ENCODE results near the gene QPCT. TPM values are rescaled to one million over a fixed set of nuclear protein-coding genes. Genes with fewer than 3 reads are reported as not detected.

Gene QPCT
- total RNA-seq, 1 experiment from 2014 or later: 13.6 TPM

DNA sequence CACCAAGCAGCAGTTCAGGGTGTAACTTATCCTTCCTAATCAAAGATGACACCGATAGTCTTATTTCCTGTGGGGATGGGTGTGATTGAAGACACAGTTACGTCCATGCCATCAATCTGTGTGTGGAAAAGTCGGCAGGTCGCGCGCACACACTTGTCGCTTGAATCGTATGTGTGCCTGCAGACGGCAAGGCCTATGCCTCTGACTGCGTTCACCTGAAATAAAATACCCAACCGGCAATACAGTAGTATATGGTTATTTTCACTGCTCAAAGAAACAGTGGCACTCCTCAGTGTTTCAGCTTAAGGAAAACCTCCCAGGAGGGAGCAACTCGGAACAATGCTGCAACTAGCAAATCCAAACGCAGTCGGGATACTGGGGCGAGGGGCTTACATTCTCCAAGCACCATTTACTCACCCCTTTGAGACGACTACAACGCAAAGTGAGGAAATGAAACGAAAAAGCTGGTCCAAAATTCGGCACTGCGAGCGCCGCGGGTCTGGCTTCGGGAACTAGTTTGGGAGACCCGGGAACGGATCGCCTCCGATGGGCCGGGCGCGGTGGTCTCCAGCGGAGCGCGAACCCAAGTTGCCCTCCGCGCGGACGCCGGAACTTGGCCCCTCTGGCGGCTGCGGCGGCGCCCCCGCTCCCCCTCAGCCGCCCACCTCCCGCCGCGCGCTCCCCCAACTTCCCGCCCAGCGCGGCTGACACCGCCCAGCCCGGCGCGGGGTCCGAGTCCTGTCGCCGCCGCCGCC is 20.5 kb upstream of the QPCT start:
- H3K27ac Mint-ChIP-seq: peak overlapping the region; percentile 98
- ChIA-PET CTCF (no interaction called here), POLR2A (no interaction called here)
- peaks cover 49% of the 10 kb centered on the region for H3K4me1 Mint-ChIP-seq
- TF ChIP-seq E2F5 (CRISPR knock-in tag; IDR thresholded peaks at IDR 0.05): peak; percentile 59; the same call in 1 of the 2 replicates
- no peak for TF ChIP-seq ESRRA (CRISPR knock-in tag; IDR thresholded peaks at IDR 0.05; ENCODE audit: borderline replicate concordance)
- peaks cover 5% of the 10 kb centered on the region; the same call in 1 of the 2 replicates for H3K36me3 Mint-ChIP-seq
- H3K27me3 Mint-ChIP-seq (ENCODE audit: low read depth): peaks cover 20% of the 10 kb centered on the region
- peak overlapping the region; percentile 98 for H3K4me3 Mint-ChIP-seq
- ATAC-seq (peak; percentile 50), DNase-seq (ENCODE audit: low spot score) (no peak)
- H3K9me3 Mint-ChIP-seq: no peaks in the 10 kb centered on the region

- TF ChIP-seq NFATC4 (CRISPR knock-in tag; IDR thresholded peaks at IDR 0.05) (no peak), ZNF232 (CRISPR knock-in tag; IDR thresholded peaks at IDR 0.05) (peak; percentile 54; the same call in 1 of the 2 replicates), ZNF121 (CRISPR knock-in tag; IDR thresholded peaks at IDR 0.05) (no peak), NR3C1 (CRISPR knock-in tag; conservative IDR thresholded peaks at IDR 0.05; ENCODE audit: low read depth) (no peak), E2F5 (CRISPR knock-in tag; IDR thresholded peaks at IDR 0.05) (peak; percentile 20; the same call in 1 of the 2 replicates), FOXJ3 (CRISPR knock-in tag; IDR thresholded peaks at IDR 0.05; ENCODE audit: borderline replicate concordance) (no peak), ATF6 (CRISPR knock-in tag; IDR thresholded peaks at IDR 0.05) (no peak), CREB1 (CRISPR knock-in tag; IDR thresholded peaks at IDR 0.05) (0 out of 2 replicates have a peak, but pooled peaks have one; percentile 12), PRDM15 (CRISPR knock-in tag; IDR thresholded peaks at IDR 0.05) (no peak), SP1 (CRISPR knock-in tag; conservative IDR thresholded peaks at IDR 0.05) (no peak), HMGA2 (CRISPR knock-in tag; IDR thresholded peaks at IDR 0.05) (no peak), EMX1 (CRISPR knock-in tag; IDR thresholded peaks at IDR 0.05) (no peak)
- TF ChIP-seq, protein P1, sequence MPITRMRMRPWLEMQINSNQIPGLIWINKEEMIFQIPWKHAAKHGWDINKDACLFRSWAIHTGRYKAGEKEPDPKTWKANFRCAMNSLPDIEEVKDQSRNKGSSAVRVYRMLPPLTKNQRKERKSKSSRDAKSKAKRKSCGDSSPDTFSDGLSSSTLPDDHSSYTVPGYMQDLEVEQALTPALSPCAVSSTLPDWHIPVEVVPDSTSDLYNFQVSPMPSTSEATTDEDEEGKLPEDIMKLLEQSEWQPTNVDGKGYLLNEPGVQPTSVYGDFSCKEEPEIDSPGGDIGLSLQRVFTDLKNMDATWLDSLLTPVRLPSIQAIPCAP (CRISPR knock-in tag; IDR thresholded peaks at IDR 0.05): no peak
- TF ChIP-seq, protein P2, sequence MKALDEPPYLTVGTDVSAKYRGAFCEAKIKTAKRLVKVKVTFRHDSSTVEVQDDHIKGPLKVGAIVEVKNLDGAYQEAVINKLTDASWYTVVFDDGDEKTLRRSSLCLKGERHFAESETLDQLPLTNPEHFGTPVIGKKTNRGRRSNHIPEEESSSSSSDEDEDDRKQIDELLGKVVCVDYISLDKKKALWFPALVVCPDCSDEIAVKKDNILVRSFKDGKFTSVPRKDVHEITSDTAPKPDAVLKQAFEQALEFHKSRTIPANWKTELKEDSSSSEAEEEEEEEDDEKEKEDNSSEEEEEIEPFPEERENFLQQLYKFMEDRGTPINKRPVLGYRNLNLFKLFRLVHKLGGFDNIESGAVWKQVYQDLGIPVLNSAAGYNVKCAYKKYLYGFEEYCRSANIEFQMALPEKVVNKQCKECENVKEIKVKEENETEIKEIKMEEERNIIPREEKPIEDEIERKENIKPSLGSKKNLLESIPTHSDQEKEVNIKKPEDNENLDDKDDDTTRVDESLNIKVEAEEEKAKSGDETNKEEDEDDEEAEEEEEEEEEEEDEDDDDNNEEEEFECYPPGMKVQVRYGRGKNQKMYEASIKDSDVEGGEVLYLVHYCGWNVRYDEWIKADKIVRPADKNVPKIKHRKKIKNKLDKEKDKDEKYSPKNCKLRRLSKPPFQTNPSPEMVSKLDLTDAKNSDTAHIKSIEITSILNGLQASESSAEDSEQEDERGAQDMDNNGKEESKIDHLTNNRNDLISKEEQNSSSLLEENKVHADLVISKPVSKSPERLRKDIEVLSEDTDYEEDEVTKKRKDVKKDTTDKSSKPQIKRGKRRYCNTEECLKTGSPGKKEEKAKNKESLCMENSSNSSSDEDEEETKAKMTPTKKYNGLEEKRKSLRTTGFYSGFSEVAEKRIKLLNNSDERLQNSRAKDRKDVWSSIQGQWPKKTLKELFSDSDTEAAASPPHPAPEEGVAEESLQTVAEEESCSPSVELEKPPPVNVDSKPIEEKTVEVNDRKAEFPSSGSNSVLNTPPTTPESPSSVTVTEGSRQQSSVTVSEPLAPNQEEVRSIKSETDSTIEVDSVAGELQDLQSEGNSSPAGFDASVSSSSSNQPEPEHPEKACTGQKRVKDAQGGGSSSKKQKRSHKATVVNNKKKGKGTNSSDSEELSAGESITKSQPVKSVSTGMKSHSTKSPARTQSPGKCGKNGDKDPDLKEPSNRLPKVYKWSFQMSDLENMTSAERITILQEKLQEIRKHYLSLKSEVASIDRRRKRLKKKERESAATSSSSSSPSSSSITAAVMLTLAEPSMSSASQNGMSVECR (CRISPR knock-in tag; IDR thresholded peaks at IDR 0.05; ENCODE audit: borderline replicate concordance): peak; percentile 18; the same call in 1 of the 2 replicates
- POLR2A ChIA-PET: no interaction called here
- H3K4me3 Mint-ChIP-seq: peak overlapping the region; percentile 52
- peaks cover 20% of the 10 kb centered on the region for H3K27me3 Mint-ChIP-seq (ENCODE audit: low read depth)
- H3K27ac Mint-ChIP-seq: no peak overlapping the region
- DNase-seq (ENCODE audit: low spot score) (peak; percentile 77), ATAC-seq (no peak)
- H3K36me3 Mint-ChIP-seq: peaks cover 5% of the 10 kb centered on the region; the same call in 1 of the 2 replicates
- H3K9me3 Mint-ChIP-seq: no peaks in the 10 kb centered on the region
- CTCF ChIA-PET: interaction anchor here (0.6 kb wide), 1 partner anchor 19 kb away, joined by 3 read pairs; no protein-coding TSS in a partner anchor
- peaks cover 44% of the 10 kb centered on the region for H3K4me1 Mint-ChIP-seq
Measured at GRCh38 chr2:37324536-37324785, 20.0 kb upstream of the QPCT start.
